Measurements from ENCODE around the gene KCNK4.
A peak's percentile ranks its signal among the peaks of the same experiment; 100 is the strongest.
"Not testable (repeated sequence)": the region's sequence is repeated elsewhere in the genome, so short reads cannot be mapped to it uniquely, and the experiment has no call there.

The KCNK4 gene

GRCh38 chr11:64292460-64293254 lies 1.6 kb downstream of the KCNK4 start:
- no peak for ATAC-seq

- no peak for ATAC-seq
Observed at GRCh38 chr11:64294774-64295173, 3.7 kb downstream of the KCNK4 start.

GRCh38 chr11:64295760-64296159 lies 4.7 kb downstream of the KCNK4 start:
- no peak for ATAC-seq

GRCh38 chr11:64296236-64296635 lies 5.1 kb downstream of the KCNK4 start:
- ATAC-seq, result no peak

GRCh38 chr11:64296830-64297698 lies 6.0 kb downstream of the KCNK4 start:
- no peak for ATAC-seq

GRCh38 chr11:64297699-64298358 lies 6.7 kb downstream of the KCNK4 start:
- no peak for ATAC-seq

GRCh38 chr11:64298966-64299846 lies 8.1 kb downstream of the KCNK4 start:
- no peak for ATAC-seq

GRCh38 chr11:64299847-64300648 lies 8.9 kb downstream of the KCNK4 start, which contains the start of gene CATSPERZ:
Gene CATSPERZ, plus strand, starts transcription at chr11:64300358. Its CDS starts 53 bp downstream, at chr11:64300411.
- ATAC-seq, result no peak

GRCh38 chr11:64303109-64304031 lies 12.3 kb downstream of the KCNK4 start:
- no peak for ATAC-seq

- no peak for ATAC-seq
Observed at GRCh38 chr11:64304032-64304315, 12.9 kb downstream of the KCNK4 start.

- ATAC-seq, result peak; percentile 44 to 49
Observed at GRCh38 chr11:64304316-64305072, 13.4 kb downstream of the KCNK4 start.

GRCh38 chr11:64305075-64305690 lies 14.1 kb downstream of the KCNK4 start, which contains the start of gene ESRRA:
Gene ESRRA, plus strand, starts transcription at chr11:64305524. Its CDS starts 1,656 bp downstream, at chr11:64307180.
- ATAC-seq, result peak; percentile 77

- ATAC-seq, result peak; percentile 21 to 25
Observed at GRCh38 chr11:64305691-64306562, 14.8 kb downstream of the KCNK4 start.

GRCh38 chr11:64306563-64306875 lies 15.4 kb downstream of the KCNK4 start:
- no peak for ATAC-seq

- no peak for ATAC-seq
Observed at GRCh38 chr11:64306876-64307622, 15.9 kb downstream of the KCNK4 start.

GRCh38 chr11:64307795-64308194 lies 16.7 kb downstream of the KCNK4 start:
- ATAC-seq, result not testable (repeated sequence)

GRCh38 chr11:64312947-64313346 lies 21.8 kb downstream of the KCNK4 start:
- ATAC-seq, result no peak

All from activated CD4-positive, CD25-positive, alpha-beta regulatory T cell treated with anti-CD3 and anti-CD28 coated beads, Interleukin-2, amount 50 U/mL, for 24 hours (primary cell).